Activated T-helper 2 cell treated with anti-CD3 and anti-CD28 coated beads, Interferon-gamma antibody, Interleukin-2, Interleukin-4, amounts not matched to agents 10 μg/mL and 5 μg/mL and 100 μg/mL, durations not matched to agents 14 hours and 24 hours and 36 hours (primary cell): ENCODE results near the gene ZNF217. TPM values are rescaled to one million over a fixed set of nuclear protein-coding genes. Genes with fewer than 3 reads are reported as not detected.
A peak's percentile ranks its signal among the peaks of the same experiment; 100 is the strongest.
"Not testable (repeated sequence)": the region's sequence is repeated elsewhere in the genome, so short reads cannot be mapped to it uniquely, and the experiment has no call there.

Source experiments
- DNase-seq: peaks from one replicate; pipeline ENCODE4 v3.0.0; 2021; ENCODE audit warnings: low spot score
- H3K27ac Mint-ChIP-seq: one replicate; pipeline ENCODE4 v1.8.0; 2021; ENCODE audit warnings: mixed read lengths
- H3K27me3 Mint-ChIP-seq: one replicate; pipeline ENCODE4 v1.8.0; 2021; ENCODE audit warnings: low read depth, mixed read lengths
- H3K36me3 Mint-ChIP-seq: one replicate; pipeline ENCODE4 v1.8.0; 2021; ENCODE audit warnings: low read depth, mixed read lengths
- H3K4me1 Mint-ChIP-seq: one replicate; pipeline ENCODE4 v1.8.0; 2021; ENCODE audit warnings: low read depth, mixed read lengths
- H3K4me3 Mint-ChIP-seq: one replicate; pipeline ENCODE4 v1.8.0; 2021; ENCODE audit warnings: low read depth, mild to moderate bottlenecking, moderate library complexity, mixed read lengths
- H3K9me3 Mint-ChIP-seq: one replicate; pipeline ENCODE4 v1.8.0; 2021; ENCODE audit warnings: mixed read lengths
- intact Hi-C: fragments of 100-400 bp; cut with micrococcal nuclease; formaldehyde crosslinking; loops from one replicate; pipeline ENCODE4 v1.15.1; 2023
- total RNA-seq: library from RNA; stranded (reverse); gene quantifications from 2 replicates; pipeline ENCODE4 v1.2.3, GENCODE V29; 2022

ZNF217 gene
- total RNA-seq, 1 donor from 2014 or later: 55.4 TPM

- DNase-seq: no peak
- intact Hi-C loops: no loop called here
- no peak overlapping the region for H3K4me3 Mint-ChIP-seq
- no peaks in the 10 kb centered on the region for H3K27me3 Mint-ChIP-seq
- H3K36me3 Mint-ChIP-seq: peaks cover 10% of the 10 kb centered on the region
- H3K4me1 Mint-ChIP-seq: no peaks in the 10 kb centered on the region
- no peak overlapping the region for H3K27ac Mint-ChIP-seq
- H3K9me3 Mint-ChIP-seq: no peaks in the 10 kb centered on the region
Observed at GRCh38 chr20:53559816-53560215, 33.8 kb downstream of the ZNF217 start.

GRCh38 chr20:53557130-53557529 lies 36.5 kb downstream of the ZNF217 start:
- Mint-ChIP-seq H3K27me3 (no peaks in the 10 kb centered on the region), H3K4me3 (no peak overlapping the region)

GRCh38 chr20:53556267-53556897 lies 37.3 kb downstream of the ZNF217 start:
- Mint-ChIP-seq H3K27me3 (no peaks in the 10 kb centered on the region), H3K4me3 (no peak overlapping the region), H3K36me3 (peaks cover 5% of the 10 kb centered on the region), H3K27ac (no peak overlapping the region), H3K9me3 (no peaks in the 10 kb centered on the region), H3K4me1 (no peaks in the 10 kb centered on the region)
- intact Hi-C loops: no loop called here
- DNase-seq: no peak

More at GRCh38 chr20:53557130-53557529, 36.5 kb downstream of the ZNF217 start:
- Mint-ChIP-seq H3K9me3 (no peaks in the 10 kb centered on the region), H3K27ac (no peak overlapping the region), H3K4me1 (no peaks in the 10 kb centered on the region), H3K36me3 (peaks cover 5% of the 10 kb centered on the region)
- no peak for DNase-seq
- intact Hi-C loops: no loop called here

GRCh38 chr20:53555816-53556215 lies 37.8 kb downstream of the ZNF217 start:
- H3K9me3 Mint-ChIP-seq: no peaks in the 10 kb centered on the region
- H3K4me3 Mint-ChIP-seq: no peak overlapping the region
- no peak overlapping the region for H3K27ac Mint-ChIP-seq
- H3K27me3 Mint-ChIP-seq: no peaks in the 10 kb centered on the region
- peaks cover 5% of the 10 kb centered on the region for H3K36me3 Mint-ChIP-seq
- intact Hi-C loops: no loop called here
- no peak for DNase-seq
- no peaks in the 10 kb centered on the region for H3K4me1 Mint-ChIP-seq

- Mint-ChIP-seq H3K9me3 (no peaks in the 10 kb centered on the region), H3K27ac (no peak overlapping the region), H3K4me3 (no peak overlapping the region), H3K4me1 (no peaks in the 10 kb centered on the region), H3K36me3 (peaks cover 5% of the 10 kb centered on the region), H3K27me3 (no peaks in the 10 kb centered on the region)
- intact Hi-C loops: no loop called here
- no peak for DNase-seq
Observed at GRCh38 chr20:53555081-53555480, 38.6 kb downstream of the ZNF217 start.

- H3K4me1 Mint-ChIP-seq, intact Hi-C loops, H3K4me3 Mint-ChIP-seq, H3K9me3 Mint-ChIP-seq, H3K27ac Mint-ChIP-seq, H3K36me3 Mint-ChIP-seq, DNase-seq, H3K27me3 Mint-ChIP-seq: not testable (repeated sequence)
Observed at GRCh38 chr20:53552572-53552893, 41.1 kb downstream of the ZNF217 start.

GRCh38 chr20:53551719-53552571 lies 41.7 kb downstream of the ZNF217 start:
- H3K36me3 Mint-ChIP-seq, H3K9me3 Mint-ChIP-seq, H3K4me3 Mint-ChIP-seq, intact Hi-C loops, H3K27ac Mint-ChIP-seq, H3K4me1 Mint-ChIP-seq, DNase-seq, H3K27me3 Mint-ChIP-seq: not testable (repeated sequence)

- Mint-ChIP-seq H3K4me1 (peaks cover 3% of the 10 kb centered on the region), H3K27ac (no peak overlapping the region), H3K27me3 (no peaks in the 10 kb centered on the region), H3K4me3 (no peak overlapping the region), H3K9me3 (no peaks in the 10 kb centered on the region), H3K36me3 (no peaks in the 10 kb centered on the region)
- intact Hi-C loops: no loop called here
- DNase-seq: no peak
Observed at GRCh38 chr20:53550280-53551187, 43.1 kb downstream of the ZNF217 start.

- Mint-ChIP-seq H3K4me3 (no peak overlapping the region), H3K27me3 (no peaks in the 10 kb centered on the region), H3K36me3 (no peaks in the 10 kb centered on the region), H3K27ac (no peak overlapping the region), H3K4me1 (peaks cover 3% of the 10 kb centered on the region), H3K9me3 (no peaks in the 10 kb centered on the region)
- DNase-seq: peak; percentile 12
- intact Hi-C loops: loop anchor here (2.0 to 10.0 kb wide), 2 partner anchors 135 to 1243 kb away; no protein-coding TSS in a partner anchor
Observed at GRCh38 chr20:53547664-53548239, 45.9 kb downstream of the ZNF217 start.

- Mint-ChIP-seq H3K4me3 (no peak overlapping the region), H3K27ac (no peak overlapping the region), H3K9me3 (no peaks in the 10 kb centered on the region), H3K27me3 (no peaks in the 10 kb centered on the region), H3K4me1 (no peaks in the 10 kb centered on the region), H3K36me3 (no peaks in the 10 kb centered on the region)
- no peak for DNase-seq
- intact Hi-C loops: no loop called here
Observed at GRCh38 chr20:53539516-53539915, 54.1 kb downstream of the ZNF217 start.

- intact Hi-C loops, H3K4me1 Mint-ChIP-seq, H3K36me3 Mint-ChIP-seq, H3K27ac Mint-ChIP-seq, H3K27me3 Mint-ChIP-seq, H3K4me3 Mint-ChIP-seq, H3K9me3 Mint-ChIP-seq, DNase-seq: not testable (repeated sequence)
Observed at GRCh38 chr20:53536382-53536781, 57.3 kb downstream of the ZNF217 start.

GRCh38 chr20:53535878-53536277 lies 57.8 kb downstream of the ZNF217 start:
- DNase-seq: no peak
- H3K27ac Mint-ChIP-seq: no peak overlapping the region
- intact Hi-C loops: no loop called here

More at GRCh38 chr20:53535878-53536277, 57.8 kb downstream of the ZNF217 start:
- H3K4me1 Mint-ChIP-seq: no peaks in the 10 kb centered on the region
- H3K9me3 Mint-ChIP-seq: no peaks in the 10 kb centered on the region
- H3K36me3 Mint-ChIP-seq: no peaks in the 10 kb centered on the region
- no peaks in the 10 kb centered on the region for H3K27me3 Mint-ChIP-seq
- H3K4me3 Mint-ChIP-seq: no peak overlapping the region
